H54 (cell line): ENCODE results near the gene EEF1AKMT3.
A peak's percentile ranks its signal among the peaks of the same experiment; 100 is the strongest.

ENCODE experiments used
- DNase-seq: peaks from one replicate; pipeline ENCODE4 v3.0.0; 2011; ENCODE audit warnings: low spot score, mixed read lengths; ENCODE audit not compliant: insufficient read length
- FAIRE-seq: peaks from 3 replicates; lab custom pipeline; 2011; peaks lifted over from hg19 to GRCh38; lab: Jason Lieb, UNC
- POLR2A ChIP-seq: IDR thresholded peaks from 2 replicates; pipeline ENCODE4 v1.6.1; 2011; ENCODE audit warnings: low read depth, mild to moderate bottlenecking, low read length

Gene EEF1AKMT3

GRCh38 chr12:57772429-57773322 lies at the start of gene EEF1AKMT3:
Gene EEF1AKMT3, plus strand, starts transcription at chr12:57772614. Its CDS starts 111 bp downstream, at chr12:57772725.
- FAIRE-seq (no peak), DNase-seq (peak; percentile 78)
- TF ChIP-seq POLR2A, result peak; percentile 27; the same call in 1 of the 2 replicates

- DNase-seq (no peak), FAIRE-seq (no peak)
- no peak for TF ChIP-seq POLR2A
Observed at GRCh38 chr12:57722716-57723629, 49.4 kb upstream of the EEF1AKMT3 start.

- TF ChIP-seq POLR2A, result no peak
- no peak for DNase-seq
- no peak for FAIRE-seq
Observed at GRCh38 chr12:57723630-57723962, 48.8 kb upstream of the EEF1AKMT3 start.

GRCh38 chr12:57724003-57724935 lies 48.1 kb upstream of the EEF1AKMT3 start:
- no peak for FAIRE-seq
- no peak for TF ChIP-seq POLR2A
- DNase-seq, result no peak

GRCh38 chr12:57724936-57725740 lies 47.3 kb upstream of the EEF1AKMT3 start:
- no peak for TF ChIP-seq POLR2A
- DNase-seq (no peak), FAIRE-seq (no peak)

- FAIRE-seq (no peak), DNase-seq (no peak)
- no peak for TF ChIP-seq POLR2A
Observed at GRCh38 chr12:57725851-57726150, 46.6 kb upstream of the EEF1AKMT3 start.

GRCh38 chr12:57726151-57726883 lies 46.1 kb upstream of the EEF1AKMT3 start:
- peak; percentile 65; the same call in 1 of the 2 replicates for TF ChIP-seq POLR2A
- FAIRE-seq (no peak), DNase-seq (peak; percentile 97)

- DNase-seq, result no peak
- TF ChIP-seq POLR2A, result no peak
- FAIRE-seq, result no peak
Observed at GRCh38 chr12:57726884-57727757, 45.3 kb upstream of the EEF1AKMT3 start.

- DNase-seq, result no peak
- FAIRE-seq, result no peak
- no peak for TF ChIP-seq POLR2A
Observed at GRCh38 chr12:57727758-57728395, 44.5 kb upstream of the EEF1AKMT3 start.

- DNase-seq (no peak), FAIRE-seq (no peak)
- TF ChIP-seq POLR2A, result no peak
Observed at GRCh38 chr12:57729321-57729844, 43.0 kb upstream of the EEF1AKMT3 start.
